ENCODE results near the gene HIP1. TPM values are rescaled to one million over a fixed set of nuclear protein-coding genes. Genes with fewer than 3 reads are reported as not detected.

The HIP1 gene
- total RNA-seq, 1 donor from 2014 or later: 7.9 TPM

DNA sequence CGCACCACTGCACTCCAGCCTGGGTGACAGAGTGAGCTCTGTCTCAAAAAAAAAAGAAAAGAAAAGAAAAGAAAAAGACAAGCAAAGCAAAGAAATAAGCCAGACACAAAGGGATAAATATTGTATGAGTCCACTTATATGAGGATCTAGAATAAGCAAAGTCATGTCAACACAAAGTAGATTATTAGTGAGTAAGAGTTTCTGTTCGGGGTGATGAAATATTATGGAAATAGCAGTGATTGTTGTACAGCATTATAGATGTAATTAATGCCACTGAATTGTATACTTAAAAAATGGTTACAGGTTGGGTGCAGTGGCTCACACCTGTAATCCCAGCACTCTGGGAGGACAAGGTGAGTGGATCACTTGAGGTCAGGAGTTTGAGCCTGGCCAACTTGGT is 83.2 kb downstream of the HIP1 start:
- H3K27ac Mint-ChIP-seq: no peak overlapping the region
- TF ChIP-seq, protein P1, sequence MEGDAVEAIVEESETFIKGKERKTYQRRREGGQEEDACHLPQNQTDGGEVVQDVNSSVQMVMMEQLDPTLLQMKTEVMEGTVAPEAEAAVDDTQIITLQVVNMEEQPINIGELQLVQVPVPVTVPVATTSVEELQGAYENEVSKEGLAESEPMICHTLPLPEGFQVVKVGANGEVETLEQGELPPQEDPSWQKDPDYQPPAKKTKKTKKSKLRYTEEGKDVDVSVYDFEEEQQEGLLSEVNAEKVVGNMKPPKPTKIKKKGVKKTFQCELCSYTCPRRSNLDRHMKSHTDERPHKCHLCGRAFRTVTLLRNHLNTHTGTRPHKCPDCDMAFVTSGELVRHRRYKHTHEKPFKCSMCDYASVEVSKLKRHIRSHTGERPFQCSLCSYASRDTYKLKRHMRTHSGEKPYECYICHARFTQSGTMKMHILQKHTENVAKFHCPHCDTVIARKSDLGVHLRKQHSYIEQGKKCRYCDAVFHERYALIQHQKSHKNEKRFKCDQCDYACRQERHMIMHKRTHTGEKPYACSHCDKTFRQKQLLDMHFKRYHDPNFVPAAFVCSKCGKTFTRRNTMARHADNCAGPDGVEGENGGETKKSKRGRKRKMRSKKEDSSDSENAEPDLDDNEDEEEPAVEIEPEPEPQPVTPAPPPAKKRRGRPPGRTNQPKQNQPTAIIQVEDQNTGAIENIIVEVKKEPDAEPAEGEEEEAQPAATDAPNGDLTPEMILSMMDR (IDR thresholded peaks at IDR 0.05): no peak
- peaks cover 2% of the 10 kb centered on the region for H3K4me1 Mint-ChIP-seq
- H3K9me3 Mint-ChIP-seq: no peaks in the 10 kb centered on the region
- ATAC-seq (ENCODE audit: low read depth) (no peak), DNase-seq (no peak)
- no peaks in the 10 kb centered on the region for H3K36me3 Mint-ChIP-seq (ENCODE audit: low read depth)
- no peaks in the 10 kb centered on the region for H3K27me3 Mint-ChIP-seq
- intact Hi-C loops (cut with micrococcal nuclease): no loop called here
- POLR2A ChIA-PET: interaction anchor here (0.6 kb wide), 1 partner anchor 95 kb away, joined by 4 read pairs; no protein-coding TSS in a partner anchor
- H3K4me3 Mint-ChIP-seq: no peak overlapping the region
- CTCF ChIA-PET: no interaction called here

DNA sequence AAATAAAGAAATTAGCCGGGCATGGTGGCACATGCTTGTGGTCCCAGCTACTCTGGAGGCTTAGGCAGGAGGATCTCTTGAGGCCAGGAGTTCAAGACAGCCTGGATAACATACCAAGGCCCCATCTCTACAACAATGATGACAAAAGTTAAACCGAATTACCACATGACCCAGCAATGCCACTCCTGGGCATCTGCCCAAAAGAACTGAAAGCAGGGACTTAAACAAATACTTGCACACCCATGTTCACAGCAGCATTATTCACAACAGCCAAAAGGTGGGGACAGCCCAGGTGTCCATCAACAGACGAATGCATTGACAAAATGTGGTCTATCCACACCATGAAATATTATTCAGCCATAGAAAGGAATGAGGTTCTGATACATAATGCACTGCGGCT is 83.9 kb downstream of the HIP1 start:
- no peak for DNase-seq
- ATAC-seq (ENCODE audit: low read depth): no peak
- TF ChIP-seq, protein P1 (IDR thresholded peaks at IDR 0.05): no peak
- Mint-ChIP-seq H3K4me3 (no peak overlapping the region), H3K4me1 (no peaks in the 10 kb centered on the region), H3K9me3 (no peaks in the 10 kb centered on the region), H3K36me3 (ENCODE audit: low read depth) (no peaks in the 10 kb centered on the region), H3K27ac (no peak overlapping the region), H3K27me3 (no peaks in the 10 kb centered on the region)
- intact Hi-C loops (cut with micrococcal nuclease): no loop called here
- POLR2A ChIA-PET: no interaction called here
- CTCF ChIA-PET: no interaction called here

DNA sequence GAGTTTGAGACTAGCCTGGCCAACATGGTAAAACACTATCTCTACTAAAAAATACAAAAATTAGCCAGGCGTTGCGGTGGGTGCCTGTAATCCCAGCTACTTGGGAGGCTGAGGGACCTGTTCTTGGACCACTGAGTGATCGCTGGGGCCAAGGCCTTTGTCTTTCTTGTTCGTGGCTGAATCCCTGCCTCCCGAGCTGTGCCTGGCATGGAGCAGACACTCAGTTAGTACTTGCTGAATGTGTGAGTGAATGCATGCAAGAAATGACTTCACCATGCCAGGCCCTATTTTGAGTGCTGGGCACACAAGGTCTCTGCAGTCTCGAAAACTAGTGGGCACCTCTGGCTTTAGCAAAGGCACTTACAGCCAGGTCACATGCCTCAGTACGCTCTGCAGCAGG is 85.1 kb downstream of the HIP1 start:
- Mint-ChIP-seq H3K27ac (no peak overlapping the region), H3K36me3 (ENCODE audit: low read depth) (no peaks in the 10 kb centered on the region), H3K4me1 (no peaks in the 10 kb centered on the region), H3K27me3 (no peaks in the 10 kb centered on the region), H3K9me3 (no peaks in the 10 kb centered on the region), H3K4me3 (no peak overlapping the region)
- no peak for DNase-seq
- CTCF ChIA-PET: no interaction called here
- TF ChIP-seq, protein P1 (IDR thresholded peaks at IDR 0.05): no peak
- POLR2A ChIA-PET: no interaction called here
- ATAC-seq (ENCODE audit: low read depth): no peak
- intact Hi-C loops (cut with micrococcal nuclease): no loop called here

DNA sequence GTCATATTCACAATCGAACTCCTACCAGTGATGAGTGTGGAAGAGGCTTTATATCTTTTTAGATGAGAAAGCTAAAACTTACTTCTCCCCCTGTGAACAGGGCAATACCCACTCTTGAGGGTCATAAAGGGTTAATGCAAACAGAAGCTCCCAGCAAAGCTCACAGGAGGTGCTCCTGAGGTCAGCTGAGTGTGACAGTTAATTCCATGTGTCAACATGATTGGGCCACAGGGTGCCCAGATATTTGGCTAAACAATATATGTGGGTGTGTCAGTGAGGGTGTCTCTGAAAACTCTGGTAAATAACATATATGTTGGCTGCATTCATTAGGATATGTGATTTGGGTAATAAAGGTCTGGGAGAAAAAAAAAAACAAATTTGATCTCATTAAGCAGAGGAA is 86.0 kb downstream of the HIP1 start:
- no peak for DNase-seq
- ChIA-PET CTCF (no interaction called here), POLR2A (no interaction called here)
- Mint-ChIP-seq H3K27ac (no peak overlapping the region), H3K36me3 (ENCODE audit: low read depth) (no peaks in the 10 kb centered on the region), H3K4me3 (no peak overlapping the region), H3K4me1 (no peaks in the 10 kb centered on the region), H3K27me3 (no peaks in the 10 kb centered on the region), H3K9me3 (no peaks in the 10 kb centered on the region)
- TF ChIP-seq, protein P1 (IDR thresholded peaks at IDR 0.05): no peak
- ATAC-seq (ENCODE audit: low read depth): no peak
- intact Hi-C loops (cut with micrococcal nuclease): no loop called here

DNA sequence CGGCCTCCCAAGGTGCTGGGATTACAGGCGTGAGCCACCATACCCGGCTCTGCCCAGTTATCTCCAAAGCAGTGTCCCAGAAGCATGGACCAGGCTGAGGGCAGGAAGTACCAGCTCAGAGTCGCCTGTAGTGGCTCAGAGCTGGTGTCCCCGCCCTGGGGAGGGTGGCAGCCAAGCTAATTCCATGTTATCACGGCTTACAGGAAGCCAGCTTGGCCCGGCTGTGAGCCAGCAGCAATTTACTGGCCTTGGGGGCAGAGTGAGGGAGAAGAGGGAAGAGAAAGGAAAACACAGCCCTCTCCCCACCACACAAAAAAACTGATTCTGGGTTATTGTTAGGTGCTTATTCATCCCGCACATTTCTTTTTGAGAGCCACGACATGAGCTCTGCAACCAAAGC is 88.1 kb downstream of the HIP1 start:
- Mint-ChIP-seq H3K27ac (no peak overlapping the region), H3K27me3 (no peaks in the 10 kb centered on the region), H3K4me1 (no peaks in the 10 kb centered on the region), H3K9me3 (no peaks in the 10 kb centered on the region), H3K4me3 (no peak overlapping the region), H3K36me3 (ENCODE audit: low read depth) (no peaks in the 10 kb centered on the region)
- ChIA-PET CTCF (no interaction called here), POLR2A (no interaction called here)
- intact Hi-C loops (cut with micrococcal nuclease): no loop called here
- ATAC-seq (ENCODE audit: low read depth) (no peak), DNase-seq (no peak)
- TF ChIP-seq, protein P1 (IDR thresholded peaks at IDR 0.05): no peak
